Liver (tissue), 9 donors: ENCODE data around the gene HTR3D. TPM values are rescaled to one million over a fixed set of nuclear protein-coding genes. Genes with fewer than 3 reads are reported as not detected.
"Not testable (repeated sequence)": the region's sequence is repeated elsewhere in the genome, so short reads cannot be mapped to it uniquely, and the experiment has no call there.

Experiments
- DNase-seq: peaks from one replicate; pipeline ENCODE4 v3.0.0-alpha.2; 2017; ENCODE audit warnings: low spot score
- H3K27ac ChIP-seq, 2 donors: one replicate each; pipeline ENCODE4 v1.7.0; 2013; ENCODE audit warnings: inconsistent platforms in 2 of 2, low read length in 2 of 2, control low read depth in 1 of 2, low read depth in 1 of 2, mild to moderate bottlenecking in 1 of 2
- H3K27me3 ChIP-seq, 4 donors: one replicate each; pipeline versions ENCODE4 v1.6.1 to v1.7.0; 2013; ENCODE audit warnings: low read length in 3 of 4, inconsistent platforms in 1 of 4, mild to moderate bottlenecking in 1 of 4, moderate library complexity in 1 of 4; ENCODE audit not compliant: control insufficient read depth in 4 of 4, insufficient read depth in 4 of 4
- H3K36me3 ChIP-seq, 4 donors: one replicate each; pipeline versions ENCODE4 v1.6.1 to v1.7.0; 2013; ENCODE audit warnings: low read length in 3 of 4, mild to moderate bottlenecking in 3 of 4, low read depth in 1 of 4, moderate library complexity in 1 of 4; ENCODE audit not compliant: control insufficient read depth in 4 of 4, insufficient read depth in 3 of 4
- H3K4me1 ChIP-seq, 4 donors: one replicate each; pipeline versions ENCODE4 v1.6.1 to v1.7.0; 2013; ENCODE audit warnings: low read length in 3 of 4, mild to moderate bottlenecking in 3 of 4, moderate library complexity in 1 of 4; ENCODE audit not compliant: control insufficient read depth in 4 of 4, insufficient read depth in 4 of 4
- H3K4me3 ChIP-seq, 3 donors: one replicate each; pipeline versions ENCODE4 v1.6.1 to v1.7.0; 2013; ENCODE audit warnings: low read length in 3 of 3, control low read depth in 1 of 3, low read depth in 1 of 3, mild to moderate bottlenecking in 1 of 3
- H3K9ac ChIP-seq, 2 donors: one replicate each; pipeline ENCODE4 v1.7.0; 2013; ENCODE audit warnings: low read length in 2 of 2, mild to moderate bottlenecking in 2 of 2, moderate library complexity in 2 of 2, control low read depth in 1 of 2, low read depth in 1 of 2
- H3K9me3 ChIP-seq, 4 donors: one replicate each; pipeline versions ENCODE4 v1.6.1 to v1.7.0; 2013; ENCODE audit warnings: low read length in 3 of 4; ENCODE audit not compliant: control insufficient read depth in 4 of 4
- CTCF ChIP-seq: fragments of 150-350 bp; IDR thresholded peaks from 2 replicates; pipeline ENCODE4 v1.5.1; 2017; ENCODE audit warnings: improper control_type of control experiment, low read depth, low read length; ENCODE audit not compliant: missing input control
- EGR1 ChIP-seq, 2 donors: IDR thresholded peaks; 2 replicates each; pipeline ENCODE4 v1.6.1; 2016 to 2018; ENCODE audit warnings: antibody characterized with exemption in 2 of 2, low read depth in 2 of 2
- FOXA1 ChIP-seq: IDR thresholded peaks from 2 replicates; pipeline ENCODE4 v1.6.1; 2016; ENCODE audit warnings: antibody characterized with exemption
- FOXA2 ChIP-seq: IDR thresholded peaks from 2 replicates; pipeline ENCODE4 v1.6.1; 2016; ENCODE audit warnings: antibody characterized with exemption
- GABPA ChIP-seq, 2 donors: IDR thresholded peaks in 1 of 2; conservative IDR thresholded peaks in 1 of 2; 2 replicates each; pipeline ENCODE4 v1.6.1; 2016; ENCODE audit warnings: antibody characterized with exemption in 2 of 2, mild to moderate bottlenecking in 1 of 2, moderate library complexity in 1 of 2
- HNF4A ChIP-seq, 2 donors: conservative IDR thresholded peaks; 2 replicates each; pipeline ENCODE4 v1.6.1; 2016; ENCODE audit warnings: antibody characterized with exemption in 2 of 2, mild to moderate bottlenecking in 2 of 2
- NR2F2 ChIP-seq: IDR thresholded peaks from 2 replicates; pipeline ENCODE4 v1.6.1; 2016; ENCODE audit warnings: antibody characterized with exemption
- RAD21 ChIP-seq, 2 donors: IDR thresholded peaks; 2 replicates each; pipeline ENCODE4 v1.6.1; 2016; ENCODE audit warnings: antibody characterized with exemption in 2 of 2, mild to moderate bottlenecking in 2 of 2
- REST ChIP-seq: IDR thresholded peaks from 2 replicates; pipeline ENCODE4 v1.6.1; 2016; ENCODE audit warnings: antibody characterized with exemption, mild to moderate bottlenecking
- TAF1 ChIP-seq: conservative IDR thresholded peaks from 2 replicates; pipeline ENCODE4 v1.6.1; 2016; ENCODE audit warnings: antibody characterized with exemption, mild to moderate bottlenecking
- ZBTB33 ChIP-seq: IDR thresholded peaks from 2 replicates; pipeline ENCODE4 v1.6.1; 2016; ENCODE audit warnings: antibody characterized with exemption
- WGBS: extraction: QIAGEN DNeasy Blood & Tissue Kit; methylation state at CpG from one replicate; pipeline ENCODE4 v1.1.7; 2013; 5-methylcytosine and 5-hydroxymethylcytosine counted together
- polyA plus RNA-seq, 2 donors: library from polyadenylated mRNA; stranded (reverse) in 1 of 2; unstranded in 1 of 2; fragments of 200-250 nt in 1 of 2; fragments of >200 nt in 1 of 2; fragmentation: Nextera tagmentation in 1 of 2; extraction: Ambion mirVana in 1 of 2; gene quantifications; one replicate each; pipeline versions ENCODE4 v1.2.1 to v1.2.3, GENCODE V29; 2013 to 2015
- total RNA-seq, 2 donors: library from RNA; depleted of rRNA; stranded (reverse); fragments of >200 nt; gene quantifications; one replicate each; pipeline ENCODE4 v1.2.3, GENCODE V29; 2014
- donor health status: healthy.
- donor health status: healthy.
- donor health status: healthy.
- donor health status: healthy.
- donor health status: healthy.

The HTR3D gene
- total and polyA plus RNA-seq, 4 donors: not detected

GRCh38 chr3:184067573-184068055, 36.1 kb downstream of the HTR3D start:
- Histone ChIP-seq H3K36me3 (no peaks in the 10 kb centered on the region), H3K4me1 (no peaks in the 10 kb centered on the region), H3K4me3 (no peak overlapping the region), H3K9me3 (no peaks in the 10 kb centered on the region), H3K27me3 (no peaks in the 10 kb centered on the region), H3K9ac (no peak overlapping the region), H3K27ac (no peak overlapping the region)
- WGBS: 72% methylated on average over 6 of the region's 6 CpGs
- no peak for DNase-seq
- TF ChIP-seq ZBTB33: no peak

GRCh38 chr3:184068344-184068743, 36.8 kb downstream of the HTR3D start:
- no peaks in the 10 kb centered on the region for H3K36me3 ChIP-seq
- no peak overlapping the region for H3K9ac ChIP-seq
- WGBS: 92% methylated on average over 5 of the region's 5 CpGs
- no peak for DNase-seq
- no peaks in the 10 kb centered on the region for H3K27me3 ChIP-seq
- H3K9me3 ChIP-seq: no peaks in the 10 kb centered on the region
- TF ChIP-seq EGR1 (IDR thresholded peaks at IDR 0.05; ENCODE audit: low read depth in 2 of 2) (no peak), FOXA2 (no peak), GABPA (IDR thresholded peaks at IDR 0.05 in 1 of 2, conservative IDR thresholded peaks at IDR 0.05 in 1 of 2) (no peak), CTCF (no peak), HNF4A (conservative IDR thresholded peaks at IDR 0.05) (no peak), TAF1 (no peak), FOXA1 (no peak)
- H3K4me3 ChIP-seq: no peak overlapping the region
- H3K4me1 ChIP-seq: no peaks in the 10 kb centered on the region
- H3K27ac ChIP-seq: no peak overlapping the region

- DNase-seq, H3K4me3 ChIP-seq, H3K9me3 ChIP-seq, H3K9ac ChIP-seq, H3K36me3 ChIP-seq, H3K4me1 ChIP-seq, H3K27me3 ChIP-seq, H3K27ac ChIP-seq: not testable (repeated sequence)
- 88% methylated on average over 7 of the region's 7 CpGs for WGBS
Observed at GRCh38 chr3:184071142-184071541, 39.6 kb downstream of the HTR3D start.

GRCh38 chr3:184073621-184074020, 42.1 kb downstream of the HTR3D start:
- TF ChIP-seq RAD21 (IDR thresholded peaks at IDR 0.05): no peak
- TF ChIP-seq HNF4A (conservative IDR thresholded peaks at IDR 0.05): no peak
- TF ChIP-seq FOXA2: no peak
- TF ChIP-seq NR2F2: no peak
- TF ChIP-seq TAF1: no peak
- TF ChIP-seq EGR1 (IDR thresholded peaks at IDR 0.05; ENCODE audit: low read depth in 2 of 2): no peak
- no peak for TF ChIP-seq REST
- TF ChIP-seq GABPA (IDR thresholded peaks at IDR 0.05 in 1 of 2, conservative IDR thresholded peaks at IDR 0.05 in 1 of 2): no peak
- no peak for TF ChIP-seq ZBTB33
- Histone ChIP-seq H3K4me1 (no peaks in the 10 kb centered on the region), H3K9me3 (no peaks in the 10 kb centered on the region), H3K27ac (no peak overlapping the region), H3K27me3 (no peaks in the 10 kb centered on the region), H3K9ac (no peak overlapping the region), H3K36me3 (no peaks in the 10 kb centered on the region), H3K4me3 (no peak overlapping the region)
- no peak for DNase-seq
- WGBS: 85% methylated on average over 4 of the region's 4 CpGs
